A673 (cell line): Measurements from ENCODE around the gene SYT5. TPM values are rescaled to one million over a fixed set of nuclear protein-coding genes. Genes with fewer than 3 reads are reported as not detected.

Source experiments
- BruUV-seq: library from RNA; stranded (reverse); fragments of 400-500 nt; replicated peaks from 2 replicates; lab custom pipeline; 2021; lab: Mats Ljungman, UMichigan
- CTCF ChIA-PET: fragments of 300-600 bp; sonication (Branson Sonifier 250); formaldehyde crosslinking; loops from one replicate; lab custom pipeline; 2022; ENCODE audit warnings: antibody characterized with exemption; lab: Charles Lee
- POLR2A ChIA-PET: fragments of 300-600 bp; sonication (Branson Sonifier 250); formaldehyde crosslinking; loops from one replicate; lab custom pipeline; 2022; ENCODE audit warnings: antibody characterized with exemption; ENCODE audit not compliant: low non-redundant PET; lab: Charles Lee
- DNase-seq: peaks from one replicate; pipeline ENCODE4 v3.0.0-alpha.2; 2015; ENCODE audit warnings: low spot score
- H3K27ac ChIP-seq: fragments of 200-600 bp; sonication (generic); 2 replicates; pipeline ENCODE4 v1.5.1; 2016; ENCODE audit warnings: mixed run types, low read depth, mild to moderate bottlenecking, mixed read lengths, antibody characterized with exemption, low read length; ENCODE audit not compliant: poor library complexity, severe bottlenecking
- H3K27me3 ChIP-seq: fragments of 200-600 bp; sonication (generic); replicated peaks from 2 replicates; pipeline ENCODE4 v1.6.1; 2017; ENCODE audit warnings: mixed run types, low read depth, mild to moderate bottlenecking, mixed read lengths, antibody characterized with exemption, low read length; ENCODE audit not compliant: insufficient read depth, poor library complexity
- H3K36me3 ChIP-seq: fragments of 200-600 bp; sonication (generic); 2 replicates; pipeline ENCODE4 v1.6.1; 2016; ENCODE audit warnings: mixed run types, mild to moderate bottlenecking, mixed read lengths, antibody characterized with exemption, low read length; ENCODE audit not compliant: insufficient read depth, poor library complexity, severe bottlenecking
- H3K4me1 ChIP-seq: fragments of 200-600 bp; sonication (generic); 2 replicates; pipeline ENCODE4 v1.6.1; 2017; ENCODE audit warnings: mixed run types, mild to moderate bottlenecking, mixed read lengths, antibody characterized with exemption, low read length; ENCODE audit not compliant: insufficient read depth, poor library complexity, severe bottlenecking
- H3K4me3 ChIP-seq: fragments of 200-600 bp; sonication (generic); 2 replicates; pipeline ENCODE4 v1.5.1; 2016; ENCODE audit warnings: low read depth, mixed run types, mild to moderate bottlenecking, mixed read lengths, low read length; ENCODE audit not compliant: poor library complexity, severe bottlenecking
- H3K9me3 ChIP-seq: fragments of 200-600 bp; sonication (generic); 2 replicates; pipeline ENCODE4 v1.6.1; 2016; ENCODE audit warnings: mixed run types, low read depth, mild to moderate bottlenecking, mixed read lengths, antibody characterized with exemption, low read length; ENCODE audit not compliant: poor library complexity, severe bottlenecking
- EZH2 ChIP-seq: fragments of 200-600 bp; sonication (generic); IDR thresholded peaks from 2 replicates; pipeline ENCODE4 v1.6.1; 2017; ENCODE audit warnings: borderline replicate concordance, low read depth, mild to moderate bottlenecking, mixed read lengths, antibody characterized with exemption, low read length; ENCODE audit not compliant: poor library complexity, severe bottlenecking
- intact Hi-C: fragments of 100-400 bp; cut with micrococcal nuclease; formaldehyde crosslinking; loops from one replicate; pipeline ENCODE4 v1.10.0; 2022; ENCODE audit not compliant: unreplicated experiment
- total RNA-seq: library from RNA; stranded (reverse); gene quantifications from 2 replicates; pipeline ENCODE4 v1.2.3, GENCODE V29; 2021
- TF ChIP-seq, protein P1 (sequence below): fragments of 300-800, 200-600 bp; sonication (generic); conservative IDR thresholded peaks from 2 replicates; pipeline ENCODE4 v1.5.1; 2017; ENCODE audit warnings: low read depth, mild to moderate bottlenecking, antibody characterized with exemption, low read length, moderate library complexity, mixed read lengths

Gene SYT5
- total RNA-seq, 1 experiment from 2014 or later = not detected

GRCh38 chr19:55193481-55193880, 13.4 kb upstream of the SYT5 start:
- no peak for DNase-seq
- Histone ChIP-seq H3K36me3 (no peaks in the 10 kb centered on the region), H3K27ac (no peak overlapping the region), H3K4me1 (no peaks in the 10 kb centered on the region), H3K9me3 (no peaks in the 10 kb centered on the region), H3K27me3 (no peaks in the 10 kb centered on the region), H3K4me3 (no peak overlapping the region)
- no peak for TF ChIP-seq EZH2
- TF ChIP-seq, protein P1, sequence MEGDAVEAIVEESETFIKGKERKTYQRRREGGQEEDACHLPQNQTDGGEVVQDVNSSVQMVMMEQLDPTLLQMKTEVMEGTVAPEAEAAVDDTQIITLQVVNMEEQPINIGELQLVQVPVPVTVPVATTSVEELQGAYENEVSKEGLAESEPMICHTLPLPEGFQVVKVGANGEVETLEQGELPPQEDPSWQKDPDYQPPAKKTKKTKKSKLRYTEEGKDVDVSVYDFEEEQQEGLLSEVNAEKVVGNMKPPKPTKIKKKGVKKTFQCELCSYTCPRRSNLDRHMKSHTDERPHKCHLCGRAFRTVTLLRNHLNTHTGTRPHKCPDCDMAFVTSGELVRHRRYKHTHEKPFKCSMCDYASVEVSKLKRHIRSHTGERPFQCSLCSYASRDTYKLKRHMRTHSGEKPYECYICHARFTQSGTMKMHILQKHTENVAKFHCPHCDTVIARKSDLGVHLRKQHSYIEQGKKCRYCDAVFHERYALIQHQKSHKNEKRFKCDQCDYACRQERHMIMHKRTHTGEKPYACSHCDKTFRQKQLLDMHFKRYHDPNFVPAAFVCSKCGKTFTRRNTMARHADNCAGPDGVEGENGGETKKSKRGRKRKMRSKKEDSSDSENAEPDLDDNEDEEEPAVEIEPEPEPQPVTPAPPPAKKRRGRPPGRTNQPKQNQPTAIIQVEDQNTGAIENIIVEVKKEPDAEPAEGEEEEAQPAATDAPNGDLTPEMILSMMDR = no peak
- POLR2A ChIA-PET = interaction anchor here (0.5 kb wide), 1 partner anchor 47 kb away, joined by 3 read pairs; no protein-coding TSS in a partner anchor
- CTCF ChIA-PET = no interaction called here
- intact Hi-C loops = no loop called here
- BruUV-seq = no TSS peak

DNA sequence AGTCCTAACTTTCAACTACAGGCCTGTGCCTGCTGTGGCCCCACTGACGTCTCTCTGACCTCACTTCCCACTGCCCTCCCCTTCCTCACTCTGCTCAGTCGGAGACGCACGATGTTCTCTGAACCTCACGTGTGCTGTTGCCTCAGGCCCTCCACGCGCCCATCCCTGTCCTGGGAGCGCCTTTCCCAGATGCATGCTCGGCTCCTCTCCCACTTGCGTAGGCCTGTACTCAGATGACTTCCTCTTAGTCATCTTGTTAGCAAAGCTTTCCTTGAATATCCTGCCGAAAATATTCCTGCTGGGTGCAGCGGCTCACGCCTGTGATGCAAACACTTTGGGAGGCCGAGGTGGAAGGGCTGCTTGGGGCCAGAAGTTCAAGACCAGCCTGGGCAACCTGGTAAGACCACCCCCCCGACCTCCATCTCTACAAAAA, 9.3 kb upstream of the SYT5 start:
- no TSS peak for BruUV-seq
- POLR2A ChIA-PET = no interaction called here
- no peaks in the 10 kb centered on the region for H3K9me3 ChIP-seq
- H3K36me3 ChIP-seq = no peaks in the 10 kb centered on the region
- H3K27ac ChIP-seq = no peak overlapping the region
- DNase-seq = no peak
- no peaks in the 10 kb centered on the region for H3K4me1 ChIP-seq
- intact Hi-C loops = no loop called here
- no peaks in the 10 kb centered on the region for H3K27me3 ChIP-seq
- no peak for TF ChIP-seq EZH2
- TF ChIP-seq, protein P1 = no peak
- H3K4me3 ChIP-seq = no peak overlapping the region
- CTCF ChIA-PET = no interaction called here

DNA sequence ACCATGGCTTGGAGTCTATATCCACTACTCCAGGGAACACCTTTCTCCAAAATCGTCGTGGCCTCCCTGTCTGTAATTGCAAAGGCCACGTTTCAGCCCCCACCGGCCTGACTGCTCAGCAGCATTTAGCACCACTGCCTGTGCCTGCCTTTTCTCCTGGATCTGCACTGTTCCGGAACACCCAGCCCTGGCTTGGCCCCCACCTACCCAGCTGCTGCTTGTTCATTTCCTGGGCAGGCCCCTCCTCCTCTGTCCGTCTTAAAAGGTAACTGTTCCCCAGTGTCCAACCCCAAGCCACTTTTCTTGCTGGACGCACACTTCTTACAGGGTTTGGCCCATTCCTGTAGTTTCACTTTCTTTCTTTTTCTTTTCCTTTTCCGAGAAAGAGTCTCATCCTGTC, 8.5 kb upstream of the SYT5 start:
- no peaks in the 10 kb centered on the region for H3K36me3 ChIP-seq
- TF ChIP-seq EZH2 = no peak
- TF ChIP-seq, protein P1 = no peak
- no peaks in the 10 kb centered on the region for H3K27me3 ChIP-seq
- H3K27ac ChIP-seq = no peak overlapping the region
- no peak overlapping the region for H3K4me3 ChIP-seq
- H3K4me1 ChIP-seq = no peaks in the 10 kb centered on the region
- DNase-seq = no peak
- ChIA-PET CTCF (no interaction called here), POLR2A (no interaction called here)
- no peaks in the 10 kb centered on the region for H3K9me3 ChIP-seq
- no TSS peak for BruUV-seq
- intact Hi-C loops = no loop called here
